Colonic mucosa (tissue), 4 donors: ENCODE data around the gene OLFM1. TPM values are rescaled to one million over a fixed set of nuclear protein-coding genes. Genes with fewer than 3 reads are reported as not detected.

Source experiments
- DNase-seq: peaks from one replicate; pipeline ENCODE4 v3.0.0-alpha.2; 2020
- H3K27ac ChIP-seq: fragments of 200-600 bp; one replicate; pipeline ENCODE4 v1.8.0; 2021
- H3K27me3 ChIP-seq: fragments of 200-600 bp; one replicate; pipeline ENCODE4 v1.8.0; 2021
- H3K36me3 ChIP-seq: fragments of 200-600 bp; one replicate; pipeline ENCODE4 v1.8.0; 2021
- H3K4me1 ChIP-seq: fragments of 200-600 bp; one replicate; pipeline ENCODE4 v1.8.0; 2021; ENCODE audit warnings: mild to moderate bottlenecking
- H3K4me3 ChIP-seq: fragments of 200-600 bp; one replicate; pipeline ENCODE4 v1.8.0; 2021
- H3K9ac ChIP-seq, 2 donors: one replicate each; pipeline ENCODE4 v1.7.0; 2013; ENCODE audit warnings: control low read depth in 2 of 2, low read depth in 2 of 2, low read length in 2 of 2
- H3K9me3 ChIP-seq: fragments of 200-600 bp; one replicate; pipeline ENCODE4 v1.8.0; 2021
- CTCF ChIP-seq: fragments of 200-600 bp; IDR thresholded peaks from one replicate; pipeline ENCODE4 v1.8.0; 2022; ENCODE audit warnings: antibody characterized with exemption, mild to moderate bottlenecking
- intact Hi-C: fragments of 100-400 bp; cut with DNase I; formaldehyde crosslinking; loops from one replicate; pipeline ENCODE4 v1.14.1; 2022
- total RNA-seq, 2 donors: library from RNA; stranded (reverse); fragmentation: NEBNext Ultra II Directional in 1 of 2; extraction: Animal tissue kit (Norgen Biotek cat#: 25700) in 1 of 2; gene quantifications; one replicate each; pipeline ENCODE4 v1.2.1, GENCODE V29; 2021
- donor health status: healthy.
- donor health status: DM: no; HTN: no; CAD: no.
- donor health status: DM: no; HTN: no; CAD: no.

Gene OLFM1
- total RNA-seq, 2 donors from 2014 or later, result 3.8 to 8.9 TPM

GRCh38 chr9:135154050-135154615 is 66.7 kb downstream of the OLFM1 start:
- Histone ChIP-seq H3K4me1 (no peaks in the 10 kb centered on the region), H3K9ac (no peak overlapping the region), H3K4me3 (no peak overlapping the region), H3K36me3 (no peaks in the 10 kb centered on the region), H3K27me3 (no peaks in the 10 kb centered on the region), H3K9me3 (no peaks in the 10 kb centered on the region), H3K27ac (no peak overlapping the region)
- no peak for TF ChIP-seq CTCF
- intact Hi-C loops, result no loop called here
- DNase-seq, result no peak

- no peak for DNase-seq
- Histone ChIP-seq H3K9ac (no peak overlapping the region), H3K27me3 (no peaks in the 10 kb centered on the region), H3K4me1 (no peaks in the 10 kb centered on the region), H3K9me3 (no peaks in the 10 kb centered on the region), H3K4me3 (no peak overlapping the region), H3K27ac (no peak overlapping the region), H3K36me3 (no peaks in the 10 kb centered on the region)
- intact Hi-C loops, result no loop called here
- TF ChIP-seq CTCF, result no peak
These were observed 67.9 kb downstream of the OLFM1 start for GRCh38 chr9:135155396-135155795.

GRCh38 chr9:135156525-135157510 is 69.3 kb downstream of the OLFM1 start:
- Histone ChIP-seq H3K27ac (no peak overlapping the region), H3K4me1 (no peaks in the 10 kb centered on the region), H3K27me3 (no peaks in the 10 kb centered on the region), H3K36me3 (no peaks in the 10 kb centered on the region), H3K9ac (no peak overlapping the region), H3K4me3 (no peak overlapping the region), H3K9me3 (no peaks in the 10 kb centered on the region)
- no peak for DNase-seq
- no peak for TF ChIP-seq CTCF
- intact Hi-C loops, result no loop called here

GRCh38 chr9:135157856-135158563 is 70.5 kb downstream of the OLFM1 start:
- no peak for TF ChIP-seq CTCF
- Histone ChIP-seq H3K9ac (no peak overlapping the region), H3K36me3 (no peaks in the 10 kb centered on the region), H3K27ac (no peak overlapping the region), H3K4me1 (no peaks in the 10 kb centered on the region), H3K27me3 (no peaks in the 10 kb centered on the region), H3K9me3 (no peaks in the 10 kb centered on the region), H3K4me3 (no peak overlapping the region)
- intact Hi-C loops, result no loop called here
- DNase-seq, result no peak

GRCh38 chr9:135158564-135158937 is 71.1 kb downstream of the OLFM1 start:
- intact Hi-C loops, result no loop called here
- DNase-seq, result no peak
- Histone ChIP-seq H3K27me3 (no peaks in the 10 kb centered on the region), H3K4me1 (no peaks in the 10 kb centered on the region), H3K9me3 (no peaks in the 10 kb centered on the region), H3K36me3 (no peaks in the 10 kb centered on the region), H3K27ac (no peak overlapping the region), H3K9ac (no peak overlapping the region), H3K4me3 (no peak overlapping the region)
- TF ChIP-seq CTCF, result no peak
